Measurements from ENCODE around the gene BRICD5.

DNA sequence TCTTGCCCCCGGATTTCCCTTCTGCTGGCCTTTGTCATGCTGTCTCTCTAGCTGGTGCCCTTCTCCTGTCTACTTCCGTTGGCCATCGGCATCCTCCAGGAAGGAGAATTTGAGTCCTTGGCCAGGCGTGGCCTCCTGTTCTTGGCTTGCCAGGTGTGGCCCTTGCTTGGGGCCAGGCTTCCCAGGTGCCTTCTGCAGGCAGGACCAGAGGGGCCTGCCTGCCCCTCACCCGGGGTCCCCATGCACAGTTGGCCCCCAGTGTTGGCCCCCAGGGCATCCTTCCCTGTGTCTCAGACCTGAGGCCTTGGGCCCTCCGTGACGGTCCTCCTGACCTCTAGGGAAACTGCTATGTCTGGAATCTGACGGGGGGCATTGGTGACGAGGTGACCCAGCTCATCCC, 2.8 kb downstream of the BRICD5 start:
- TF ChIP-seq EZH2 (IDR thresholded peaks at IDR 0.05; ENCODE audit: insufficient read depth, poor library complexity, severe bottlenecking) = no peak
- TF ChIP-seq EZH2phosphoT487 (IDR thresholded peaks at IDR 0.05; ENCODE audit: insufficient read depth, low read depth) = no peak
